Subcutaneous adipose tissue (tissue), 4 donors: ENCODE data around the gene C1QB. TPM values are rescaled to one million over a fixed set of nuclear protein-coding genes. Genes with fewer than 3 reads are reported as not detected.

Experiments used
- small RNA-seq: library from RNA; depleted of rRNA; stranded (forward); fragments of <200 nt; gene quantifications from one replicate; pipeline ENCODE3, GENCODE V24; 2016
- total RNA-seq, 4 donors: library from RNA; depleted of rRNA; stranded (reverse); fragments of >200 nt; gene quantifications; one replicate each; pipeline ENCODE4 v1.1.0, GENCODE V29; 2016
- TF ChIP-seq, protein P1 (sequence below): fragments of 450-650 bp; IDR thresholded peaks from one replicate; pipeline ENCODE4 v1.5.1; 2016; ENCODE audit warnings: low read depth, mild to moderate bottlenecking, control low read depth, antibody characterized with exemption, moderate library complexity

The C1QB gene
- total RNA-seq, 4 donors from 2014 or later, result 325 to 1,649 (median 667) TPM

DNA sequence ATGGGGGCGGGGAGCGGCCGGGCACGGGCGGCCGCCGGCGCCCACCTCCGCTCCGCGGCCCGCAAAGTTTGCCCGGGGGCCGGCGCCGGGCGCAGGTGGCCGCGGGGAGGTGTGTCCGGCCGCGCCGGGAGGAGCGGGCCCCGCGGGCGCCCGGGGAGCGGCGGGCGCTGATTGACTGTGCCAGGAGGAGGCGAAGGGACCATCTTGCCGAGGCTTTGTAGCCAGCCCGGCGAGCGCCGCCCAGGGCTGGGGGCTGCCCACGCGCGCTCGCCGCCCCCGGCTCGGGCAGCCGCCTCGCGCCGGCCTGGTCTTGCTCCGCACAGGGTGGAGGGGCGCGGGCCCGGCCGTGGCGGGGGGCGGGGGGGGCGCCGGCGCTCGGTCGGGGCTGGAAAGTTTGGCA, 58.0 kb downstream of the C1QB start:
- TF ChIP-seq, protein P1, sequence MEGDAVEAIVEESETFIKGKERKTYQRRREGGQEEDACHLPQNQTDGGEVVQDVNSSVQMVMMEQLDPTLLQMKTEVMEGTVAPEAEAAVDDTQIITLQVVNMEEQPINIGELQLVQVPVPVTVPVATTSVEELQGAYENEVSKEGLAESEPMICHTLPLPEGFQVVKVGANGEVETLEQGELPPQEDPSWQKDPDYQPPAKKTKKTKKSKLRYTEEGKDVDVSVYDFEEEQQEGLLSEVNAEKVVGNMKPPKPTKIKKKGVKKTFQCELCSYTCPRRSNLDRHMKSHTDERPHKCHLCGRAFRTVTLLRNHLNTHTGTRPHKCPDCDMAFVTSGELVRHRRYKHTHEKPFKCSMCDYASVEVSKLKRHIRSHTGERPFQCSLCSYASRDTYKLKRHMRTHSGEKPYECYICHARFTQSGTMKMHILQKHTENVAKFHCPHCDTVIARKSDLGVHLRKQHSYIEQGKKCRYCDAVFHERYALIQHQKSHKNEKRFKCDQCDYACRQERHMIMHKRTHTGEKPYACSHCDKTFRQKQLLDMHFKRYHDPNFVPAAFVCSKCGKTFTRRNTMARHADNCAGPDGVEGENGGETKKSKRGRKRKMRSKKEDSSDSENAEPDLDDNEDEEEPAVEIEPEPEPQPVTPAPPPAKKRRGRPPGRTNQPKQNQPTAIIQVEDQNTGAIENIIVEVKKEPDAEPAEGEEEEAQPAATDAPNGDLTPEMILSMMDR, result no peak

Small RNA genes lying within 50 kb of the gene (small RNA-seq; reads per million reads assigned to genes)
- not detected for gene MIR6127

Other genes starting within 250 kb of the C1QB start
- 10 to 100 TPM; 12.2 to 19.6 (median 15.4) TPM for gene ZBTB40, start 201.4 kb upstream of the C1QB start, total RNA-seq
- under 1 TPM in 1 of 4 donors, not detected in 3; 0.17 TPM for gene EPHA8, start 89.7 kb upstream of the C1QB start, total RNA-seq
- gene C1QA, start 16.6 kb upstream of the C1QB start, total RNA-seq, result 100 to 1,000 TPM; 180 to 794 (median 365) TPM
- 100 to 1,000 TPM; 149 to 714 (median 336) TPM for gene C1QC, start 9.6 kb upstream of the C1QB start, total RNA-seq
- 1 to 10 TPM; 1.6 to 9.2 (median 5.1) TPM for gene EPHB2, start 57.6 kb downstream of the C1QB start, total RNA-seq